Measurements from ENCODE around the gene ARHGEF6.

DNA sequence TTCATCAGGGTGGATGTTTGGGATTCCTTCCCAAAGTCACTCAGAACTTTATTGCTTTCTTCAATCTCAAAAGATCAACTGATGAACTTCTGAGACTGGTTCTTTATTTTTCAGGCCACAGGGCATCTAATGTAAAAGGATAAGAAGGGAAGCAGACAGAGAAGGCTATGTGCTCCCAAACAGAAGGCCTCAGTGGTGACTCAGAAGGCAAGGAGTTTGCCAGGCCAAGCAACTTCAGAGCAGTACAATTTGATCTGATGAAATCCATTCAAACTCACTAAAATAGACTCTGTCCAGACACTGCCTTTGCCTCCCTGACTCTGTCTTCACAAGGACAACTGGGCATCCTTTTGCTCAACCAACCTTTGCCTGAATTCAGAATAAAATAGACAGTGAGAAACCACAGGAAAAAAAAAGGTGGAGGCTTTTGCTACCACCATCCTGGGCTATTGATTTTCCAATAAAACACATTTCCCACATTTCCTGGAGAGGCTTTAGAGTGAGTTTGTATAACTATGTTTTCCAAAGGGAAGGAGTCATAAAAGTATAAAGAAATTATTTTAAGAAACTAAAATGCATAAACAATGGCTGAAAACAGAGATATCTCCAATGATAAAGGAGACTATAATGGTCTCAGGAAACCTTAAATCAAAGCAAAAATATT is 55.2 kb downstream of the ARHGEF6 start:
- TF ChIP-seq CTCF (IDR thresholded peaks at IDR 0.05; ENCODE audit: insufficient read depth, low read depth, low read length) (no peak), EZH2 (IDR thresholded peaks at IDR 0.05; ENCODE audit: insufficient read depth, low read length) (no peak)

Measured in astrocyte (in vitro differentiated cells and primary cell).